HFF-Myc (cell line): Measurements from ENCODE around the gene FTH1.

Experiments
- DNase-seq: peaks from one replicate; pipeline ENCODE4 v3.0.0-alpha.2; 2011; ENCODE audit warnings: low read depth; ENCODE audit errors: extremely low read depth
- H3K4me3 ChIP-seq: replicated peaks from 2 replicates; pipeline ENCODE4 v1.5.1; 2011; ENCODE audit warnings: low read depth, mild to moderate bottlenecking, control low read depth, low read length
- CTCF ChIP-seq: IDR thresholded peaks from 2 replicates; pipeline ENCODE4 v1.5.1; 2012; ENCODE audit warnings: mild to moderate bottlenecking, low read depth, low read length, control low read depth; ENCODE audit errors: missing control alignments

The FTH1 gene

DNA sequence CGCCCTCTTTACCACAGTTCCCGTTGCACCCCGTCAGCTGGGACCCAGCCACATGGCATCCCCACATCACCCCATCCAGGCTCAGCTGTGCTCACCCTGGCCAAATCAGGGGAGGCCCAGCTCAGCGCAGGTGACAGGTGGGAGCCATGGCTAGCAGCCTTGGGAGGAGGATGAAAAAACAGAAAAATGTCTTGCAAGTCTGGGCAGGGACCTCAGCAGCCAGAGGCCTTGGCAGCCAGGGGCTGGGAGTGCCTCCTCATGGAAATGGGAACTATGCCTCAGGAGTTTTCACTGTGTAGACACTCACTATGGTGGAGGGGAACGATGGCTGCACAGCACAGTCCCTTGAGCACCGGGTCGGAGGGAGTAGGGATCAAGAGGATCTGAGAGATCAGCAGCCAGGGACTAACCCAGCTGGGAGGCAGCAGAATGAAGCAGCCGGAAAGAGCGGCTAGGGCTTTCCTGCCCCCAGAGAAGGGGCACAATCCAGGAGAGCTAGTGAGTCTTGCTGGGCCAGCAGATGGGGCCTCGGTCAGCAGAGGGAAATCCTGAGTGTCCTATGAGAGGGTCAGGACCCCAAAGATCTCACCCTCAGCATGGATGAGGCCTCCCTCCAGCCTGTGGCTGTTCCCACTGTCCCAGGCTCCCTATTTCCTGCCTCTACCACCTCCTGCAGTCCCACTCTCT lies 6.2 kb upstream of the FTH1 start:
- no peak overlapping the region for H3K4me3 ChIP-seq
- no peak for DNase-seq
- TF ChIP-seq CTCF: no peak

GRCh38 chr11:61972672-61973475 lies 5.4 kb upstream of the FTH1 start:
- H3K4me3 ChIP-seq: no peak overlapping the region
- DNase-seq: no peak
- TF ChIP-seq CTCF: no peak

DNA sequence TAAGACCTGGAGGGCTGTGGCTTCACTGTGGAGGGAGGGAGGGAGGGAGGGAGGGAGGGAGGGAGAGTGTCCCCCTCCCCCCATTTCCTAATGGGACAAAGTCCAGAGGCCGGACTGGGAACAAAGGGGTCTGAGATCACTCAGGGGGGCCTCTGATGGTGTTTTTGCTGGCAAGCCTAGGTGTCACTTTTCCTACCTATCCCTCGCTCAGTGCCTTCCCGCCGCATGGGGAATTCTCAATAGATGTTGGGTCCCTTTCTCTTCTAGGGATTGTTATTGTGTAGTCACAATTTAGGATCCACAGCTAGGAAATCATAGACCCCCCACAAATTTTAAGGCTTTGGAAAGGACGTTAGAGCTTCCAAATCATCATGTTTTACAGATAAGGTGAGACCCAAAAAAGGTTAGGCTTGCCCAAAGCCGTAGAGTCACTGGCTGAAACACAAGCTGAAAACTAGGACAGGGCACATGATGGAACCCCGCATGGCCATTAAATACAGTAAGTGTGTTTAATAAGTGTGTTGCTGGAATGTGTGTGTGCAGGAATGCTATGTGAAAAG lies 4.8 kb upstream of the FTH1 start:
- H3K4me3 ChIP-seq: no peak overlapping the region
- no peak for DNase-seq
- TF ChIP-seq CTCF: no peak

- no peak for TF ChIP-seq CTCF
- H3K4me3 ChIP-seq: no peak overlapping the region
- peak; percentile 96 for DNase-seq
These were observed 4.0 kb upstream of the FTH1 start for GRCh38 chr11:61971248-61972111.

DNA sequence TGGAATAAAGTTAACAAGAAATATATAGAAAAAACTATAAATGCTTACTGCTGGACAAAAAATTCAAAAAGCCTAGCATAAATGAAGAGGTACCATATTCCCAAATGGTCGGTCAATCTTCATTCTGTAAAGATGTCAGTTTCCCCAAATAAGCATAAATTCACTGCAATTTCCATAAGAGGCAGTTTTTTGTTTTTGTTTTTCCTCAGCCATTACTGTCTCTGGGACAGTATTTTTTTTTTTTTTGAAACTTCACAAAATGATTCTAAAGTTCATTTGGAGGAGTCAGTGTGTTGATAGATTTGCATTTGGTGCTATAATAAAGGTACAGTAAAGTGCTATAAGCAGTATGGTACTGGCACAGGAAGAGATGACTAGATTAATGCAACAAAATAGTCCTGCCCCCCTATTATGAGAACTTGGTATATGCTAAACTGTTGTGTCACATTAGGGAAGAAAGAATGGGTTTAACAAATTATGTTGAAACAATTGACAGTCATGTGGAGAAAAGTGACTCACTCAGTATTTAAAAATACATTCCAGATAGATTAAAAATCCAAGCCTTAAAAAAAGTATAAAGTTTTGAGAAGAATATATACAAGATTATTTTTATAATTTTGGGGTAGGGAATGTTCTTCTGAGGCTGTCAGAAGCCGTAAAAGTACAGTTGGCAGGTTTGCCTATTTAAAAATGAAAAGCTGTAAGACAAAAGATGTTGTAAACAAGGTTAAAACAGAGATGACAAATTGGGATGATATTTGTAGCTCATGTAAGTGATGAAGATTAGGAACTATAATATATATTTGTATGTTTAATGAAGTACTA lies 2.6 kb upstream of the FTH1 start:
- DNase-seq: no peak
- H3K4me3 ChIP-seq: no peak overlapping the region
- no peak for TF ChIP-seq CTCF

DNA sequence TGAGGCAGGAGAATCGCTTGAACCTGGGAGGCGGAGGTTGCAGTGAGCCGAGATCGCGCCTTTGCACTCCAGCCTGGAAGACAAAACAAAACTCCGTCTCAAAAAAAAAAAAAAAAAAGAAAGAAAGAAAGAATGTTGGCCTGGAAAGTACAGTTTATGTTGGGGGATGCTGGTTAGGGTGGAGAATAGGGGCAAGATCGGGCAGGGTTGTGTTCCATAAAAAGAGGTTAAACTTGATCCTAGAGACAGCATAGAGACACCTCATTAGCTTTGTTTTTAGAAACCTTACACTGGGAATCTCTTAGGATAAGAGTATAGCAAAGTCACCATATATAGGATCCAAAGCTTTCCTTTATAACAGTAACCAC lies 1.9 kb upstream of the FTH1 start:
- H3K4me3 ChIP-seq: no peak overlapping the region
- no peak for TF ChIP-seq CTCF
- no peak for DNase-seq
